Iris pigment epithelial cell (primary cell): ENCODE measurements around the gene PRMT7.

Source experiments
- DNase-seq: peaks from one replicate; pipeline ENCODE4 v3.0.0-alpha.2; 2011; ENCODE audit warnings: low read depth

PRMT7 gene, protein sequence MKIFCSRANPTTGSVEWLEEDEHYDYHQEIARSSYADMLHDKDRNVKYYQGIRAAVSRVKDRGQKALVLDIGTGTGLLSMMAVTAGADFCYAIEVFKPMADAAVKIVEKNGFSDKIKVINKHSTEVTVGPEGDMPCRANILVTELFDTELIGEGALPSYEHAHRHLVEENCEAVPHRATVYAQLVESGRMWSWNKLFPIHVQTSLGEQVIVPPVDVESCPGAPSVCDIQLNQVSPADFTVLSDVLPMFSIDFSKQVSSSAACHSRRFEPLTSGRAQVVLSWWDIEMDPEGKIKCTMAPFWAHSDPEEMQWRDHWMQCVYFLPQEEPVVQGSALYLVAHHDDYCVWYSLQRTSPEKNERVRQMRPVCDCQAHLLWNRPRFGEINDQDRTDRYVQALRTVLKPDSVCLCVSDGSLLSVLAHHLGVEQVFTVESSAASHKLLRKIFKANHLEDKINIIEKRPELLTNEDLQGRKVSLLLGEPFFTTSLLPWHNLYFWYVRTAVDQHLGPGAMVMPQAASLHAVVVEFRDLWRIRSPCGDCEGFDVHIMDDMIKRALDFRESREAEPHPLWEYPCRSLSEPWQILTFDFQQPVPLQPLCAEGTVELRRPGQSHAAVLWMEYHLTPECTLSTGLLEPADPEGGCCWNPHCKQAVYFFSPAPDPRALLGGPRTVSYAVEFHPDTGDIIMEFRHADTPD

DNA sequence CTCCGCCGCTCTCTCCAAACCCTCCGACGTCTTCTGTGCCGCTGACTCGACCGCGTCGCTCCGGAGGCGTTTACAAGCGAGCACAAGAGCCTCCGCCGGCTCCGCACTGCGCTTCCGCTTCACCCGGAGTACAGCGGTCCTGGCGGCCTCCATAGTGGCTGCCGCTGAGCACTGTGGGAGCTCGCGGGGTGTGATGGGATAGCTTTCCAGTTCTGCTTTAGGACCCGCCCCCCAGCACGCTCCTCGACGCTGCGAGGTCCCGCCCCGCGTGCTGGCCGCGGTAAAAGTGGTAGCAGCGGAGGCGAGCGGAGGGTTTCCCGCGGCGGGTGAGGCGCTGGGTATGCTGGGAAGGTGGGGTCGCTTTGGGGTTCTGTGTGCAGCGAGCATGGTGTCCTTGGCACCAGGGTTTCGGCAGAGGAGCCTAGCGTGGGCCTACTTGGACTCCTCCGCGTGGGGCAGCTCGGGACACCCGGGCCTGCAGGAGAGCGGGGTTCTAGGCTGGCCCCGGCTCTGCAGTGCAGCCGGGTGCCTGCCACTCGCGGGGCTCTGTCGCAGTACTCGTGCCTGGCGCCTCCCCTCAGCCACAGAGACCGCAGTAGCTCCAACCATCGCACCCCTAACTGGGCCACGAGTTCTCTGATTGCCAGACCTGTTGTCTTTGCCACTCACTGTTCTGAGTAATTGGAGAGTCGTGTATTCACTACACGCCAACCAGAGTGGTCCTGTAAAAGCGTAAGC, at the start of gene PRMT7, which contains the start of gene SLC7A6OS:
Gene PRMT7, plus strand, starts transcription at position 246 of the 738 bp plus-strand sequence. CDS start 4,961 bp downstream, outside the sequence.
Gene SLC7A6OS, minus strand, starts transcription at position 173 of the 738 bp plus-strand sequence. Its CDS starts 20 bp downstream, at position 153.
- DNase-seq: peak; percentile 94

DNA sequence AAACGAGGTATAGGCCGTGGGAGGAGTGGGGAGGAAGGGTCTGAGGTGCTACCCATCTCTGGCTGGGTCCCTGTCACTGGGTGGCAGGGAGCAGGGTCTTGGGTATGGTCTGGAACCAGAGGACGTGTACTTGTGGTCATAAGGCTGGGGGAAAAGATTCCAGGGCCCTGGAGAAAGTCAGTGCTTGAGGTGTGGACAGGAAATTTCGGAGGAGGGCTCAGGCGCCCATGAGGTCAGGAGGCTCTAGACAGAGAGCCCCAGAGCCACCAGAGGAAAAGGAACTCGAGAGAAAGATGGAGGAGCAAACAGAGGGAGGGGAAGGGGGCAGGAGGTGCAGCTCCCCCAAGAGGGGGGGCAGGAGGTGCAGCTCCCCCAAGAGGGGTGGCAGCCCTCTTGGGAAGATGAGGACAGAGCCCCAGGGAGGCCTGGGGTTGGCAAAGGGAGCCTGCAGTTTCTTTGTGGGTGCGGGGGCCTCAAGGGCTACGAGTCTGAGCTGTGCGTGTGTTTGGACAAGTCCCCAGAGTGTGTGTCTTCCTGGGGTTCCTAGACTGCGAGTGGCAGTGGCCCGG, 47.2 kb upstream of the PRMT7 start:
- no peak for DNase-seq

DNA sequence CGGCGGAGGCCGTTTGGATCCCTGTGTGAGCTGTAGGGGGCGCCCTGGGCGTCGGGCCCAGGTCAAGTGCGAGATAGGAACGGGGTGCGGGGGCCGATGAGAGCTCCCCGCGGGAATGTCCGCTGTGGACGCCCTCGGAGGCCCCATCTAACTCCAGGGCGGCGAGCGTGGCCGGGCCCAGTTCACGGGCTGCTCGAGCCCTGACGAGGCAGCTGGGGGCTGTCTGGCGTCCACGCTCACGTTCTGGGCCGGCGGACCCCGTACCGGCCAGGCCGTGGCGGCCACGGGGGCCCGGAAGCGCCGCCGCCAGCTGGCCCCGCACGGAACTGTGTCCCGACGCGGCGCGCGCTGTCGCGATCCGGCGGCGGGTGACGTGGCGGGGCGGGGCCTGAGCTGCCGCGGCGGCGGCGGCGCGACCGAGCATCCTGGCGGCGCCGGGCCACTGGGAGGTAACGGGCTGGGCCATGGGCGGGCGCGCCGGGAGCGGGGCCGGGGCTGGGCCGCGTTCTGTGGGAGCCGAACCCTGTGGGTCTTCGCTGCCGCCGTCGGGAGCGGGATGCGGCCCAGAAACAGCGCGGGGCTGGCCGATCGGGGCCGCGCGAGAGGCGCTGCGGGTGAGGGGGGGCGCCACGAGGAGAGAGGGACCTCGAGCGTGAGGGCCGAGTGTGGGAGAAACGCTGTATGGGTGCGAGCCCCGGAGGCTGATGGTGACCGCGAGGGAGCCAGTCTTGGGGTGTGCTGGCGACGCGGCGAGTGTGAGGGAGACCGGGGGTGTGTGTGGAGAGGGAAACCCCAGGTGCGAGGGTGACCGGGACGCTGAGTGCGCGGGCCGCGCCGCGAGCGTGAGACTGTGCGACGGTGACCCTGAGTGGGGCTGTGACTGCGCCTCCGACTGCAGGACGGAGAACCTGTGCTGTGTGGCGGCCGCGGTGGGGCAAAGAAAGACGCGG, 46.4 kb upstream of the PRMT7 start, which contains the start of gene SLC7A6:
Gene SLC7A6, plus strand, starts transcription at position 399 of the 950 bp plus-strand sequence. CDS start 10,201 bp downstream, outside the sequence.
- peak; percentile 79 for DNase-seq

DNA sequence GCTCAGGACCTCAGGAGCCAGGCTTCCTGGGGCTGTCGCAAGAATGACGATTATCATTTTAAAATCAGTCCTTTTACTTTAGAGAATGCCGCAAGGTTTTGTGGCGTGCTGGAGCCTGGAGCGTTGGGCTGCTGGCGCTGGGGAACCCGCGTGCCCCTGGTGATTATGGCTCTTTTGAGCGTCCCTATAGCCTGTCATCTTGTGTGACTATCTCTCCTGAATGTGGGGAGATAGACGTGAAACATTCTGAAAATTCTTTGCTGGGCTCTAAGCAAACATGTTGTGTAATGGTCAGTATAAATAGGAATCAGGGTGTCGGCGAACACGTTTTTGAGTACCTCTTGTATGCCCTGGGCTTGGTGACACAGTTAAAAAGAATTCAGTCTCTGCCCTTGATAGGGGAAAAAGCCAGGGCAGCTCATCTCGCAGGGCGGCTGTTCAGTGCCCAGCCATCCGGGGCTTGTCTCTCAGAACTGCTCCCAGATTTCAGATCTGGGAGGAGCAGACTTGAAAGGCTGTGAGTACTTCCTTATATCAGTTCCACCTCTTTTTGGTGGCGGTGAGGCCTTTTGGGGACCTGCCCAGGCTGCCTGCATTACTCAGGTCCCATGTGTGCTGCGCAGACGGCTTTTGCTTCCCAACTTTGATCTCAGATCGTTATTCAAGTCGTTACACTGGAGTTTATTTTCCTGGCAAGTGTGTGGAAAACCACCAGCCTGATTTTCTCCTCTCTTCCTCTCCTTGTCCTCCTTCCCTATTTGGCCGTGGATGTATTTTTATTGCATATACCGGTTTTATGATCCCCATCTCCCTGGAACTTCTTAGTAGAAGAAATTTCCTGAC, 45.5 kb upstream of the PRMT7 start:
- peak; percentile 78 for DNase-seq

DNA sequence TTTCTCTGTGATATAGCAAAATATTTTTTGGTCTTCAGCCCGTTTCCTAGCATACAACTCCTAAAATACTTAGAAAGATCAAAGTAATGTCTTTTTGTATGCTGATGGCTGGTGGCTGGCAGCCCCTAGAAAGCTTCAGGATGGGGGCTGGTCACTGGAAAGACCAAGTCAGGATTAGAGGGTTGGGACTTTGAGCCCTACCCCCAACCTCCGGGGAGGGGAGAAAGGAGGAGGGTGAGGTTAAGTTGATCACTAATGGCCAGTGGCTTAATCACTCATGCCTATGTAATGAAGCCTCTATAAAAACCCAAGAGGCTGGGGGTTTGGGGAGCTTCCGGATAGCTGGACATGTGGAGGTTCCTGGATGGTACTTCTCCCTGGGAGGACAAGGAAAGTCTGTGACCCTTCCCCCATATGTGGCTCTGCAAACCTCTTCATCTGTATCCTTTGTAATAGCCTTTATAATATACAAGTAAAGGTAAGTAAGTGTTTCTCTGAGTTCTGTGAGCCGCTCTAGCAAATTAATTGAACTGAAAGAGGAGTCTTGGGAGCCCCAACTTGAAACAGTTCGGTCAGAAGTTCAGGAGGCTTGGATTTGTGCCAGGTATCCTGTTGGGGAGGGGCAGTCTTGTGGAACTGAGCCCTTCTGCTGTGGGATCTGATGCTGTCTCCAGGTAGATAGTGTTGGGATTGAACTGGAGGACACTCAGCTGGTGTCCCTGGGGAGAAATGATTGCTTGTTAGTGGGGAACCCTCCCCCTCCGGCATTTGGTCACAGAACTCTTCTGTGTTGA, 43.0 kb upstream of the PRMT7 start:
- no peak for DNase-seq

DNA sequence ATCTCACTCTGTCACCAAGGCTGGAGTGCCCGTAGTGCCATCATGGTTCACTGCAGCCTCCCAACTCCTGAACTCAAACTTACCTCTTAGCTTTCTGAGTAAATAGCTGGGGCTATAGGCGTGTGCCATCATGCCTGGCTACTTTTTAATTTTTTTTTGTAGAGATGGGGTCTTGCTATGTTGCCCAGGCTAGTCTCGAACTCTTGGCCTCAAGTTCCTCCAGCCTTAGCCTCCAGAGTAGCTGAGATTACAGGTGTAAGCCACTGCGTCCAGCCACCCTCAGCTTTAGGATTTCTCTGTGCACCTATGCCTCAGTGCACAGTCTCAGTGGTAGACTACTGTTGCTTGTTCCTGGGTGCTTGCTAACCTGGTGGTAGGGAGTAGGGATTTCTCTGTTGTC, 41.0 kb upstream of the PRMT7 start:
- no peak for DNase-seq

DNA sequence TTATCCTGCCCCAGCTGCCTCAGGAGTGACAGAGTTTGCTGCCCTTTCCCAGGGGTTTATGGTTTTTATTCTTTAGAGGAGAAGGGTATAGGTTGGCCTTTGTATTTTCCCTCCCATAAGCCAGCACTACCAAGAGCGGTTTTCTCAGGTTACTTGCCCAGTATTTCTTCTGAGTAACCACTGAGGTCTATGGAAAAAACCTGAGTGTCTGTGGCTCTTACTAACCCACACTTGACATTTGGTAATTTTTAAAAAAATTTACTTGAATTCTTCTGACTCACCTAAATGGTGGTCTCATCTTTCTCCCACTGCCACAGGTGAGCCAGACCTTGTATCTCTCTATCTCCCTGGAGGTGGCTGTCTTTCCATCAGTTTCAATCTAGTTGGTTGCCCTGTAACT, 40.5 kb upstream of the PRMT7 start:
- DNase-seq: no peak

DNA sequence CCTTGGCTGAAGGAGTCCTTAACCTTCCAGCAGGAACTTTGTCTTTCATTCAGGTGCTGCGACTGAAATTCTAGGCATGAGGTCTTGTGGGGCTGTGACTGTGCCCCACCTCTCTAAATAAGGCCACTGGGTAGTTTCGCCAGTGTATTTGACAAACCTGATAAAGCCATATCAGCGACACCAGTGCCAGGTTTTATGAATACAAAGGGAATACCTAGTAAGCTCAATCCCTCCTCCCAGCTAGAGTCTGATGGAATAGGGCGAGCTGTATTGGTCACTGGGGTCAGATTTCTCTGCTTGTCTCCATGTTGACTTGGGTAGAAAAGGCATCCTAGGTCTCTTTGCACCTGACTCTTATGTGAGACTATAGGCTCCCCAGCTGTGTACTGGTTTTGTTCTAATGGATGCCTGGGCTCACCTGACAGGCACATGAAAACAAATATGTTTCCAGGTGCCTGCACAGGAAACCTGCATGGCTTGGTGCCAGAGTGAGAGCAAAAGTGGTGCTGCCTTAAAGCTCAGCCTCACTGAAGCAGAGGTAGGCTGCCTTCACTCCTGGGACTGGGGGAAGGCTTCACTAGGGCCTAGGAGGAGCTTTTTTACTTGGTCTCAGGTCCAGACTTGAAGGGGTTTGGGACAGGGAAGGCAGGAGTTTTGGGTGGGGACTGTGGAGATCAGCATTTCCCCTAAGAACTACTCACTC, 38.2 kb upstream of the PRMT7 start:
- DNase-seq: no peak

DNA sequence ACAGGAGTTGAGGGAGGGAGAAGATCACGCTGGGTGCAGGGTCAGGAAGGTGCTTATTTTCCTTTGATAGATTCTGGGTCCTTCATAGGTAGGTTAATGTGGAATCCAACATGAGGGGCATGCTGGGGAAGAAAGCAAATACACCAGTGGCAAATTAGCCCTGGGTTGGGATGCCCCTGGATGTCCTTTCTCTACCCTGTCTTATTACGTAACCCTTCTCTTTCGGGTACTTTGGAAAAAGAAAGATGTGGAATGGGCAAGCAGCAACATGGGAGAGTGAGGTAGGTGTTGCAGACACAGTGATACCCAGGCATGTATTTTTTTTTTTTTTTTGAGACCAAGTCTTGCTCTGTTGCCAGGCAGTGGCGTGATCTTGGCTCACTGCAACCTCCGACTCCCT, 37.4 kb upstream of the PRMT7 start:
- no peak for DNase-seq

DNA sequence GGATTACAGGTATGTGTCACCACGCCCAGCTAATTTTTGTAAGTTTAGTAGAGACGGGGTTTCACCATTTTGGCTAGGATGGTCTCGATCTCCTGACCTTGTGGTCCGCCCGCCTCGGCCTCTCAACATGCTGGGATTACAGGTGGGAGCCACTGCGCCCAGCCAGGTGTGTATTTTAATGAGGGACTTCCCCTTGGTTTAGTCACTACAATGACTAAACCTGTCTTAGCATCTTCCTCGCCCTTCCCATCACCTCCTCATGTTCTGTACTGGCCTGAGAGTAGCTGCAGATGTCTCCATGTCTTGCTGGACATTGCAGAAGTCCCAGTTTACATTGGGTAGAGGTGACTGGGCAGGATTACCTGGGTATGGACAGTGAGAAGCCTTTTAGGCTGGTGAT, 36.9 kb upstream of the PRMT7 start:
- no peak for DNase-seq

DNA sequence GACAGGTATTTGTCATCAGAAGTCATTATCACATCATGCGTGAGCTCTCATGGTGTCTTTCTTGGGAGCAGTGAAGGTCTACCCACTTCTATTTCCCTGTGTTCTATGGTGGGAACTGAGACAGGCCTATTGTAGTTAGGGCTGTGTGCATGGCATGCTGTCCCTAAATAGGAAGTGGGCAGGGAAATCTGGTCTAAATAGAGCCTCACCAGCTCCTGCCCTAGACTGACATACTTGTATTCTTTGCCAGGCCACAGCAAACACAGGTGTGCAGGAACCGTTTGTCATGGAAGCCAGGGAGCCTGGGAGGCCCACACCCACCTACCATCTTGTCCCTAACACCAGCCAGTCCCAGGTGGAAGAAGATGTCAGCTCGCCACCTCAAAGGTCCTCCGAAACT, 36.4 kb upstream of the PRMT7 start:
- DNase-seq: no peak

DNA sequence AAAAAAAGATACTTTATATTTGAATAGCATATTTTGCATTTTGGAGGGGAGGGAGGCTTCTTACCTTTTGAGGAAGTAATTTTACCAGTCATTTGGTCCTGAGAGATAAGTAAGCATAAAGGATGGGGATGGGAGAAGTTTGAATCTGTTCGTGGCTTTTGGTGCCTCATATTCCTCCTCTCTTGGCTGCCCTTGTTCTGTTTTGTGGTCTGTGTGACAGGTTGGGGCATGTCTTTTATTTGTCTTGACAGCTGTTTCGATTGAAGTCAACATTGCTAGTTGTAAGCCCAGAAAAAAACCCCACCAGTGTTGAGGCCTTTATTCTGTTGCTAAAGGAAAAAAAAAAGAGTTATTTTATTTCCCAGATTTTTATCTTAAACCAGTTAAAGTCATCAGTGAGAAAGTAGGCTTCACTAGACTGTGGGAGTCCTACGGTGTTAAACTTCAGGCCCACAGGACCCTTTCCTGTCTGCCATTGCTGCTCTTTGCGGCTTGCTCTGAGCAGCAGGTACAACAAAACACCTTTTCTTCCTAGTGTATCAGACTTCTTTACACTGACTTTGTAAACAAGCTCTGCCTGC, 35.1 kb upstream of the PRMT7 start:
- DNase-seq: no peak

DNA sequence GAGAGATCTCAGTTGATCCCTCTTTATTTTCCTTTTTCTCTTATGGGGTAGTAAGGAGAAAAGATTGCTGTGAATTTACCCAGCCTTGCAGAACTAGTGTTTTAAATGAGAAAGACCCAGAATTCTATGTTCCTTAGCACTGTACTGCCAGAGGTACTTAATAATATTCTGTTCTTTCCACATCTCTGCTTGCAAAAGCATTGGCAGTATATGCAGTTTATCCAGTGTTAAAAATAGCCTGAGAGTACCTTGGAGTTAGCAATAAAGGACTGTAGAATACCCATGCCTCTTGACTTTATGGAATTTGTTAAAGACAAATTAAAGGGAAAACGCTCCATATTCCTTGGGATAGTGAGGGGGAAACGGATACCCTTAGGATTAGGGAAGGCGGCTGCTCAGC, 34.6 kb upstream of the PRMT7 start:
- no peak for DNase-seq

DNA sequence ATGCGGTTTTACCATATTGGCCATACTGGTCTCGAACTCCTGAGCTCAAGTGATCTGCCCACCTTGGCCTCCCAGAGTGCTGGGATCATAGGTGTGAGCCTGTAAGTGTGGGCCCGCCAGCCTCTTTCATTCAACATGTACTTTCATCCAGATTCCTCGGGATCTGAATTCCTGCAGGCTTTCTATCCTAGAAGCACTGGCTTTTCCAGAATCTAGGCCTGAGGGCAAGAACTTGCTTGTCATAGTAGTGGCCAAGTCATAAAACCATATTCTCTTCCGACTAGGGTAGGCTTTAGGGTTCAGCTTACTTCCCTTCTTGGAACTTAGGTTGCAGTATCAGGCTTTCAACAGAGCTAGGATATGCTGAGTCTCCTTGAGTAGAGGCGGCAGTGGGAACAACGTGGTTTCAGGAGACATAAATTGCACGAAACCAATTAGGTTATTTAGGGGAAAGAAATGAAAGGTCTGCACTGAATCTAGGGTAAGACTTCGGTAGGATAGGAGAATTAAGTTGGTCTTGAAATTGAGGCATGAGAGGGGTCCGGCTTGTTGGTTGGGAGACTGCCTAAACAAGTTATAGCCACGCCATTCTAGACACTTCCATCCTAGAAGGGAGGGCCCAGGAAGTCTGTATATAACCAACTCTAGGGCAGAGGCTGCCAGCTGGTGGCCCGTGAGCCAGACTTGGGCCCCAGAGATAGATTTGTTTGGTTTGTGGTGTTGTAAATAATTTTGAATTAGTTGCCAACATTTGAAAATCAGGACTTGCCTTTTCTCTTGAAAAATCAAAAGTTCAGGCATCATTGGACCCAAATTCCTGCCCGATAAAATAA, 30.9 kb upstream of the PRMT7 start:
- DNase-seq: no peak

DNA sequence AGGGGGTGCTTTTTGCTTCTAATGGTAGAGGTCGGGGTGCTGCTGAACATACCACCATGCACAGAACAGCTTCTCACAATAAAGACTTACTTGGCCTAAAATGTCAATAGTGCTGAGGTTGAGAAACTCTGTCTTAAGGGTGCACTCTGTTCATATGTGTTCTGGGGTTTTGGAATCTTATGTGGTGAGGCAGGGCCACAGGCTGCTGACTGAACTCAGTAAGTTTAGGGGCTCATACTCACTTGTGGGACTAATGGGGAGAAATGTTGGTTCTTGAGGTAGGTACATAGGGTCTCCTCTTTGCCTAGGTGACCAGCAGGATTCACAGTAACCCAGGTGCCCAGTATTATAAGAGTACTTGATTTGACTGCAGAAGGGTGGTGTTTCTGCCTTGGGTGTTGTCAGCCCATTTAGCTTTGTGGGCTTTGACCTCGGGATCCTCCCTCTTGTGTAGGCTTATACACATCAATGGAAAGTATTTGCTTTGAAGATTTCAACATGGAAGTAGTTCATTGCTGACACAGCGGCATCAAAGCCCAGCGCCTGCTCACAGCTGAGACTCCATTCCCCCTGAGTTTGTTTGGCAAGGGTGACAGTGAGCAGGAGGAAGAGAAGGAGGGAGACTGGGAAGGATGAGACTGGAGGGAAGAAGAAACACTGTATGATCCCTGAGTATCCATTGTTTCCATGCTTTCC, 29.3 kb upstream of the PRMT7 start:
- no peak for DNase-seq

DNA sequence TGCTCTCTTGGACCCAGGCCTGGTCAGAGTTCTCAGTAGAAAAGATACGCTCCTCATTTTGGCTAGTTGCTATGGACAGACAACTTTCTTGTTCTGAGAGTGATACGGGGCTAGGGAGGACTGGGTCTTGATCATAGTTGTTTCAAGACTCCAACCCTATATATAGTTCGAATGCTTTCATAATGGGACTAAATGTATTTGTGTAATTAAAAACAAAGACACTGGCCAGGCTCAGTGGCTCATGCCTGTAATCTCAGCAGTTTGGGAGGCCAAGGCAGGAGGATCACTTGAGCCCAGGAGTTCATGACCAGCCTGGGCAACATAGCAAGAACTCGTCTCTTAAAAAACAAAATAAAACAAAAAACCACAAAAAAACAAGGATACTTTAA, 28.8 kb upstream of the PRMT7 start:
- no peak for DNase-seq

DNA sequence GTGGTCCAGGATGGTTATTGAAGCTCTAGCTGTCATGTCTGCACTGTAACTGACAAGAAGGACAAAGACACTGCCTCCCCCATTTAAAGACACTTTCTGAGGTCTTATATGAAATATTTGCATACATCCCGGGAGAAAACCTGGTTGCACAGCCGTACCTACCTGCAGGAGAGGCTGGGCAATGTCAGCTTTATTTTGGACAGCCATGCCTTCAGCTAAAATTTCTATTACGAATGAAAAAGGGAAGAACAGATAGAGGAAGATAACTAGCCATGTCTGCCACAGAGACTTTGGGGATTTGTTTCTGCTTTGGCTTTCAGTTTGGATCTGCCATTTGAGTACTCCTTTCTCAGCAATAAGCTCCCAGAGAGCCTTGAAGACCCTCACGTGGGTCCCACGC, 27.5 kb upstream of the PRMT7 start:
- no peak for DNase-seq
